BJ (cell line): ENCODE results near the gene ZC3H4. TPM values are rescaled to one million over a fixed set of nuclear protein-coding genes. Genes with fewer than 3 reads are reported as not detected.

ENCODE experiments used
- CTCF ChIA-PET: fragments of 350-600 bp; formaldehyde crosslinking; extraction: SDS; loops from one replicate; lab custom pipeline; 2021; ENCODE audit warnings: antibody characterized with exemption, inconsistent platforms; lab: Yijun Ruan, JAX
- POLR2A ChIA-PET: fragments of 300-600 bp; sonication (Branson Sonifier 250); formaldehyde crosslinking; extraction: SDS; loops from one replicate; lab custom pipeline; 2021; ENCODE audit warnings: antibody characterized with exemption; lab: Charles Lee
- DNase-seq: peaks from one replicate; pipeline ENCODE4 v3.0.0-alpha.2; 2011; ENCODE audit warnings: low read depth
- H3K27me3 ChIP-seq: 2 replicates; pipeline ENCODE4 v1.6.0; 2011; ENCODE audit warnings: low read length; ENCODE audit not compliant: control insufficient read depth, insufficient read depth
- H3K36me3 ChIP-seq: 2 replicates; pipeline ENCODE4 v1.5.1; 2011; ENCODE audit warnings: low read length; ENCODE audit not compliant: control insufficient read depth, insufficient read depth
- H3K4me3 ChIP-seq: 2 replicates; pipeline ENCODE4 v1.5.1; 2011; ENCODE audit warnings: low read depth, mild to moderate bottlenecking, control low read depth, low read length
- polyA plus RNA-seq: library from polyadenylated mRNA; depleted of rRNA; stranded (reverse); fragments of >200 nt; gene quantifications from 2 replicates; pipeline ENCODE4 v1.2.3, GENCODE V29; 2011
- TF ChIP-seq, protein P1 (sequence below): IDR thresholded peaks from 2 replicates; pipeline ENCODE4 v1.5.1; 2011; ENCODE audit warnings: low read depth, mild to moderate bottlenecking, control low read depth, inconsistent platforms, low read length, moderate library complexity; ENCODE audit not compliant: insufficient read depth

ZC3H4 gene
- polyA plus RNA-seq, 1 experiment: 4.3 TPM

DNA sequence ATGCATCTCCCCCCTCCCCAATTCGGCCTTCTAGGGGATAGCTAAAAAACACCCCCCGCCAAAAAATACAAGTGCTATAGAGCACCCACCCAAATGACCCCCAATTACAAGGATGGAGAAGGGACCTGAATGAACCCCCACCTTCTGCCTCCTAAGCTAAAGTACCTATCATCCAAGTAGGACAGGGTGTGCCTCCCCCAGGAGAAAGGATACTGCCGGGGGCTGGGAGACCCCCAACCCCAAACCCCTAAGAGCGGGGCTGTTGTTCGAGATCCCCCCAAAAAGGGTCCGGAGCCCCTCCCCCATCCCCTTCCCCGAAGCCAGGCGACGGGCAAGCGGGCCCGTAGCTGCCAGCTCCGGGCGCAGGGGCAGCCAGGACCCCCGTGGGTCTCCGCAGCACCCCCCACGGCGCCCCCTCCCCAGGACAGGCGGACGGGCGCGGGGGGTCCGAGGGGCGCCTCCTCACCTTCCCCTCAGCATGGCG, 1.9 kb downstream of the ZC3H4 start:
- Histone ChIP-seq H3K27me3 (no peaks in the 10 kb centered on the region), H3K36me3 (peaks cover 4% of the 10 kb centered on the region; the same call in 1 of the 2 replicates), H3K4me3 (peak overlapping the region; percentile 73)
- DNase-seq: no peak
- TF ChIP-seq, protein P1, sequence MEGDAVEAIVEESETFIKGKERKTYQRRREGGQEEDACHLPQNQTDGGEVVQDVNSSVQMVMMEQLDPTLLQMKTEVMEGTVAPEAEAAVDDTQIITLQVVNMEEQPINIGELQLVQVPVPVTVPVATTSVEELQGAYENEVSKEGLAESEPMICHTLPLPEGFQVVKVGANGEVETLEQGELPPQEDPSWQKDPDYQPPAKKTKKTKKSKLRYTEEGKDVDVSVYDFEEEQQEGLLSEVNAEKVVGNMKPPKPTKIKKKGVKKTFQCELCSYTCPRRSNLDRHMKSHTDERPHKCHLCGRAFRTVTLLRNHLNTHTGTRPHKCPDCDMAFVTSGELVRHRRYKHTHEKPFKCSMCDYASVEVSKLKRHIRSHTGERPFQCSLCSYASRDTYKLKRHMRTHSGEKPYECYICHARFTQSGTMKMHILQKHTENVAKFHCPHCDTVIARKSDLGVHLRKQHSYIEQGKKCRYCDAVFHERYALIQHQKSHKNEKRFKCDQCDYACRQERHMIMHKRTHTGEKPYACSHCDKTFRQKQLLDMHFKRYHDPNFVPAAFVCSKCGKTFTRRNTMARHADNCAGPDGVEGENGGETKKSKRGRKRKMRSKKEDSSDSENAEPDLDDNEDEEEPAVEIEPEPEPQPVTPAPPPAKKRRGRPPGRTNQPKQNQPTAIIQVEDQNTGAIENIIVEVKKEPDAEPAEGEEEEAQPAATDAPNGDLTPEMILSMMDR: no peak
- CTCF ChIA-PET: interaction anchor here (0.7 to 1.0 kb wide), 2 partner anchors 11 to 48 kb away, joined by 3 read pairs; no protein-coding TSS in a partner anchor
- POLR2A ChIA-PET: no interaction called here

DNA sequence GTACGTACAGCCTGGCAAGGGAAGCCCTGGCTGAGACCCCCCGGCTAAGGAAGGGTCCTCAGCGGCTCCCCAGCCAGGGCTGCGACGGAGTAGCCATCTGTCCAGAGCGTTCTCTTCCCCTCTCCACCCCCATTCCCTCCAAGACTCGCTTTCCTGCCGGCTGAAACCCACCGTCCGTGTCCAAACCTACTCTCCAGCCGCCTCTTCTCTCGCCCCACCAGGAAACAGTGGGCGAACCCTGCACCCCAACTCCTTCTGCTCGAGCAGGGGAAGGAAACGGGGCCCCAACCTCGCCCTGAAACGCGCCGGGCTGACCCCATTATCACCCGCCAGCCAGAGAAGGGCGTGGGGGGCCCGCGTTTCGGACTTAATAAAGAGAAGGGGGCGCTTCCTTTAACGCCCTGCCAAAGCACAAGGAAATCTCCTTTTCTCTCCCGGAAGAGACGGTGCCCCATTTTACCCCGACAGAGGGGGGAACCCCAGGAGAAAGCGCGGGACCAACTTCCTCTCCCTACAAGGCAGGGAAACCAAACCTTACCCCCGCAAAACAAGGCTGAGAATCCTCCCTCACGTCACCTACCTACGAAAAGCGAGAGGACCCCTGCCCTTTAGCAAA, 2.5 kb downstream of the ZC3H4 start:
- TF ChIP-seq, protein P1: no peak
- H3K36me3 ChIP-seq: peaks cover 4% of the 10 kb centered on the region; the same call in 1 of the 2 replicates
- H3K4me3 ChIP-seq: peak overlapping the region; percentile 73
- CTCF ChIA-PET: interaction anchor here (0.7 to 1.0 kb wide), 2 partner anchors 12 to 48 kb away, joined by 3 read pairs; no protein-coding TSS in a partner anchor
- H3K27me3 ChIP-seq: no peaks in the 10 kb centered on the region
- DNase-seq: no peak
- POLR2A ChIA-PET: no interaction called here

DNA sequence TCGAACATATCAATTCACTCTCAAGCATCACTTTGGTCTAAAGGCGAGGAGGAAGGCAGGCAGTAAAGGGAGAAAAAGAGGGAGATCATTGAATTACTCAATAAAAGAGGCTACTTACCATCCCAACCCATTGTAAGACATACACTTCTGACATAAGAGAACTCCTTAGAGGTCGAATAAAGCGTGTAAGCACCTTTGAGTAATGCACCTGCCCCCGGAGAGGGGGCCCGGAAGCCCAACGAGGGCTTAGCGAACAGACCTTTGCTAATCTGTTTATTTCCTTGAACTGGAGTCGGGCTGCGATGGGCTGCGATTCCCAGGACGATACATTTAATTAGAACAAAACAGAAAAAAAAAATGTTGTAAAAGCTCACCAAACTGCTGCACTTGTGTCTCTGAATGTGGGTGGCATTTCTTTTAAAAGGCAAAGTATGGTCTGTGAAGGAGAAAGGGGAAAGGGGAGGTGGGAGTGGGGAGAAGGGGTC, 3.0 kb downstream of the ZC3H4 start:
- Histone ChIP-seq H3K4me3 (peak overlapping the region; percentile 73), H3K27me3 (no peaks in the 10 kb centered on the region), H3K36me3 (peaks cover 7% of the 10 kb centered on the region)
- ChIA-PET POLR2A (no interaction called here), CTCF (interaction anchor here (1.1 kb wide), 1 partner anchor 13 kb away, joined by 3 read pairs; no protein-coding TSS in a partner anchor)
- no peak for DNase-seq
- TF ChIP-seq, protein P1: no peak

DNA sequence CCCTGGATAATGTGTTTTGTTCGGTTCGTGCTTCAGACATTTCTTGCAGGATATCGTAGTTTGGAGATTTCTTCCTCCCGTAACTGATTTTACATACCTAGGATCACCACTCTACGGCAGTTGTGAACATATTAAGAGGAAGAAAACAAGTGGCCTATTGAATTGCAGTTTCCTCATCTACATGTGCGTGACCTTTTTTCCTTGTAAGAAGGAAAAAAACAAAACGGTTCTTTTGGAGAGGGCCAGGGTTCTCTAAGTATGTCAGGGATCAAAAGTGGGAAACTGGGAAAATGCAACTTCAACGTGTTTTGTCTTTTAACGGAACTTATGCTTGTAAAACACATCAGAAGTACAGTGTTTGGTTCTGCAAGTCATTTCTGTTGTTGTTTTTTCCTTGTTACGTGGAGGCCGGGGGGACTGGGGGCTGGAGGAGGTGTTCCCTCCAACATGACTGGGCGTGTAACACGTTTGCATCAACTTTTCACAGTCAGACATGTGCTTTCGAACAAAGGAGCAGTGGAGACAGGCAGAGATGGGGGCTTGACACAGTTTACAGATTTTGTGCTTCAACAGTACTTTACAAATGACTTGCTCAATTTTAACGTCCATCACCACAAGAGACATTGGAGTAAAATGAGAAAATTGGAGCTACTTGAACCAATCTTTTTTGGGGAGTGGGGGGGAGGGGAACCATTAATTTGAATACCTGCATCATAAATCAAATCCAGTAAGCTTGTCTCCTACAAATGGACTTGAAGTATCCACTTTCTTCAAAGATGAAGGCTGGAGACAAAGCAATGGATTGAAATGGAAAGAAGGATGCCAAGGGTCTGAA, 3.8 kb downstream of the ZC3H4 start:
- DNase-seq: no peak
- ChIA-PET POLR2A (no interaction called here), CTCF (interaction anchor here (1.0 to 1.8 kb wide), 3 partner anchors 14 to 30 kb away, joined by 3 to 5 read pairs (median 3); no protein-coding TSS in a partner anchor)
- Histone ChIP-seq H3K4me3 (peak overlapping the region; percentile 73), H3K27me3 (no peaks in the 10 kb centered on the region), H3K36me3 (peaks cover 7% of the 10 kb centered on the region)
- TF ChIP-seq, protein P1: no peak

DNA sequence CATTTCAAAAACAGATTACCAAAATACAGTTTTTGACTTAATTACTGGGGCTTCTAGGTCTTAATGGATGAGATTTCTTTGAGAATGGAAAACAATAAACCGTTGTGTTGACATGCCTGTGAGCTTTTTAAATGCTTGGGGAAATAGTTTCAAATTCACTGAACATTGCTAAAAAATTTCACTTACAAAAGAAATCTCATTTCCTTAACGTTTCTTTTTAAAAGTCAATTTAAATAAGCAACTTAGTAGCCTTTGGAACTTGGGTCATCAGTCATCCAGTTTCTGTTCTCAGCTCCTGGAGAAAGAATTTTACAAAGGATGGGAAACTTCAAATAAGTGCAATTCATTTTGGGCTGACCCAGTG, 4.4 kb downstream of the ZC3H4 start:
- POLR2A ChIA-PET: no interaction called here
- no peak overlapping the region; the same call in 1 of the 2 replicates for H3K4me3 ChIP-seq
- H3K27me3 ChIP-seq: no peaks in the 10 kb centered on the region
- DNase-seq: no peak
- CTCF ChIA-PET: interaction anchor here (1.0 to 1.8 kb wide), 2 partner anchors 17 to 30 kb away, joined by 3 to 5 read pairs; no protein-coding TSS in a partner anchor
- peaks cover 7% of the 10 kb centered on the region for H3K36me3 ChIP-seq
- TF ChIP-seq, protein P1: no peak
